GM18951 (cell line): ENCODE data around the gene STK24.

Source experiments
- POLR2A ChIP-seq: IDR thresholded peaks from 4 replicates; pipeline ENCODE4 v1.6.1; 2011; ENCODE audit warnings: mild to moderate bottlenecking; ENCODE audit not compliant: insufficient read length, insufficient read depth; ENCODE audit errors: extremely low read depth
- in situ Hi-C: fragments of 300-500 bp; cut with MboI; formaldehyde crosslinking; loops from one replicate; pipeline ENCODE4 v1.12.0; 2022; ENCODE audit warnings: low sequenced_read_pairs, mixed read lengths, inconsistent platforms; ENCODE audit not compliant: unreplicated experiment

STK24 gene

DNA sequence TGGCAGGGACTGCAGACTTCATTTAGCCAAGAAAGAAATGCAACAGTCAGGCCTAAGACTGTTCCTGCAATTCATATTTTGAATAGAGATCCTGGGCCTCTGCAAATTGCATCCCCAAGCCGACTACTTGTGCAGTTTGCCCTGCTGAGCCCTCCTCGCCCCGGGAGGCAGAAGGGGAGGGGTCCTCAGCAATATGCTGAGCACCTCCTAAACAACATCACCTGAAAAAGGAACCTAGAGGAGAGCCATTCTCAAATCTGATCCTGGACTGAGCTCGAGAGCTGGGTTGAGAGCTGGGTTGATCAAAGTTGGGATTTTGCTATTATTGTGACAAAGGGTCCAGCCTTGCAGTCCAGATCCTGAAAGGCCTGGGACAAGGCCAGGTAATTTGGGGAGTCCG lies 129.8 kb downstream of the STK24 start:
- no peak for TF ChIP-seq POLR2A
- in situ Hi-C loops, result loop anchor here (25.0 kb wide), 1 partner anchor 390 kb away; no protein-coding TSS in a partner anchor

DNA sequence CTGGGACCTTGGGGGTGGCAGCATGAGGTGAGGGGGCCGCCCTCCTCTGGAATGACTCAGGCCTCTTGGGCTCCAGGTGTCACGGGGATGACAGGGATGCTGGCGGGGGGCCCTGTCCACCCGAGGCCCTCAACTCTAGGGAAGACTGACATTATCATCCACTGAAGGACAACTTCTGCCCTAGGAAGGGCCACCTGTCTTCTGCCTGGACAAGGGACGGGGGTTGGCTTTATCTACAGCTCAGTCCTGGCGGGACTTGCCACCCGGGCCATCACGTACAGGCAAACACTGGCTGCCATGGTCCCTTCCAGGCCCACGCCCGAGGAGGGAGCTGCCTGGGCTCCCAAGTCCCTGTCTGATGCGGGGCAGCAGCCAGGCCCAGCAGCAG lies 130.7 kb downstream of the STK24 start:
- no peak for TF ChIP-seq POLR2A
- in situ Hi-C loops, result loop anchor here (25.0 kb wide), 1 partner anchor 391 kb away; no protein-coding TSS in a partner anchor

DNA sequence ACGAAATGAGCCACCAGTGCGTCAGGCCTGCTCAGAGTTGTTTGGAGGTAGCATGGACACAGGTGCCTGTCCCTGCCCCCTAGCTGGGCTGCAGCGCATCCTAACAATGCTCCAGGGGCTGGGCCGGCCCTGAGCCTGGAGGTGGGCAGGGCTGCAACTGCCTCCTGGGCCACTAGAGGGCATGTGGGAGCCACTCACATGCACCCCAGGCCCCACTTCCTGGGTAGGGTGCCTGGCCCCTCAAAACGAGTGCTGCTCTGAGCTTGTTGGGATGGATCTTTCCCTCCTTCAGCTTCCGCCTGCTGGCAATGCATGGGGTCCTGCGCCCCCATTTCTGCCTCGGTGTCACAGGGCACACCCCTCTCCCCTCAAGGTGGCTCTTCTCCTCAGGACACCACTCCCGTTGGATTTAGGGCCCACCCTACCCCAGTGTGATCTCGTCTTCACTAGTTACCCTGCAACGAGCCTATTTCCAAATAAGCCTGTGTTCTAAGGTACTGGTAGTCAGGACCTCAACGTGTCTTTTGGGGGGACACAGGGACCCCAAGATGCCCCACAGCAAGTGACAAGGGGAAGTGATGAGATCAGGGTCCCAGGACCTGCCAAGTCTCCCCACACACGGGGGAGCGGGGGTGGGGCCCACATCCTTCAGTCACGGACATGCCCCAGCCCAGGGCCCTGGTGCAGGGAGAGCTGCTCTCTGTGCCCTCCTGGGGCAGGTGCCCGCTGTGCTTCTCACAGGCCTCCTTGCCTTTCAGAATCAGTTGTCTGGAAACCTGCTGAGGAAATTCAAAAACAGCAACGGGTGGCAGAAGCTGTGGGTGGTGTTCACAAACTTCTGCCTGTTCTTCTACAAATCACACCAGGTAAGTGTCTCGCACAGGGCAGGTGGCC lies 131.3 kb downstream of the STK24 start:
- no peak for TF ChIP-seq POLR2A
- in situ Hi-C loops, result loop anchor here (25.0 kb wide), 1 partner anchor 392 kb away; no protein-coding TSS in a partner anchor

DNA sequence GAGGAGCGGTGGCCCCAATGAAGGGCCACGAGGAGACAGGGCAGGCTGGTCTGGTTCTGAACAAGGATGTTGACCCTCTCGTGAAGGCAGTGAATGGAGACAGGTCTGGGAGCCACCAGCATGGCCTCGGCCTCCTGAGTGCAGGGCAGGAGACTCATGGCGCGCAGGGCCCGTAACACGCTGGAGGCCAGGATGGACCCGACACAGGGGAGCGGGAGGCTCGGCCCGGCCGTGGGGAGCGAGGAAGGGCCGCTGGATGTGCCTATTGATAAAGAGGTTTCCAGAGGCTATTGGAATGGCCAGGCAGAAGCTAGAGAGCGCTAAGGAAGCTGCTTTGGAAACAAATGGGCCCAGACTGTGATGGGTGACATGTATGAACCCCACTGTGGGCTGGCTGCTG lies 132.5 kb downstream of the STK24 start:
- TF ChIP-seq POLR2A, result no peak
- in situ Hi-C loops, result loop anchor here (5.0 to 25.0 kb wide), 2 partner anchors 213 to 393 kb away; no protein-coding TSS in a partner anchor

DNA sequence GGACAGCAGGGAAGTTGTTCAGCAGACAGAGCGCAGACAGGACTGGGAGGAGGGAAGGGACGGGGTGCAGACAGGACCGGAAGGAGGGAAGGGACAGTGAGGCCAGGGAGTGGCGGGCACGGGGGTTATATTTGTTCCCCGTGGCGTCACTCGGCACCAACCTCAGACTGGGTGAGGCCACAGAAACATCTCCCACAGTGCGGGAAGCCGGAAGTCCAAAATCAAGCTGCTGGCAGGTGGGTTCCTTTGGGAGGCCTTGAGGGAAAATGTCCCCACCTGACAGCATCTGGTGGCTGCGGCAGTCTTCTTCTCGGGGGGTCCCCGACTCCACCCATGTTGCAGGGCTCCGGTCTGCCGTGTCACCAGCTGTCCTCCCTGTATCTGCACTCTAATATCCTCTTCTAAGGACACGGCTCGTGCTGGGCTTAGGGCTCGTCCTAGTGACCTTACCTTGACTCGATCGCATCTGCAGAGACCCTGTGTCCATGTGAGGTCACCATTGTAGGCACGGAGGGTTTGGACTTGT lies 133.0 kb downstream of the STK24 start:
- no peak for TF ChIP-seq POLR2A
- in situ Hi-C loops, result loop anchor here (5.0 to 25.0 kb wide), 2 partner anchors 213 to 393 kb away; no protein-coding TSS in a partner anchor

DNA sequence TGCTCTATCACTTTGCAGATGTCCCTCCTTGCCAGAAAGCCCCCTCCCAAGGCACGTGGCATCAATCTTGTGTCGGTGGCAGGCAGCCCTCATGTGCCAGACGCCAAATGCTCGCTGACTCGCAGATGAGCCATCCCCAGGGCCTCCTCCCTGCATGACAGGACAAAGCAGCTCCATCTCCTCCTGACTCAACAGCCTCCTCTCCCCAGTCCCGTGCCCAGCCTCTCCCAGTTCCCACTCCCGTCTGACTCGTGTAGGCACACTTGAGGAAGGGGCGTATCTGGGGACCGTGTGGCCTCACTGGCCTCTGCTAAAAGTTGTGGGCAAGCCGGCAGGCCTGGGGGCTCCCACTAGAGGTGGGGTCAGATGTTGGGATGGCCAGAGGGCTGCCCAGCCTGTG lies 133.6 kb downstream of the STK24 start:
- in situ Hi-C loops, result loop anchor here (5.0 to 25.0 kb wide), 2 partner anchors 214 to 394 kb away; no protein-coding TSS in a partner anchor
- no peak for TF ChIP-seq POLR2A

DNA sequence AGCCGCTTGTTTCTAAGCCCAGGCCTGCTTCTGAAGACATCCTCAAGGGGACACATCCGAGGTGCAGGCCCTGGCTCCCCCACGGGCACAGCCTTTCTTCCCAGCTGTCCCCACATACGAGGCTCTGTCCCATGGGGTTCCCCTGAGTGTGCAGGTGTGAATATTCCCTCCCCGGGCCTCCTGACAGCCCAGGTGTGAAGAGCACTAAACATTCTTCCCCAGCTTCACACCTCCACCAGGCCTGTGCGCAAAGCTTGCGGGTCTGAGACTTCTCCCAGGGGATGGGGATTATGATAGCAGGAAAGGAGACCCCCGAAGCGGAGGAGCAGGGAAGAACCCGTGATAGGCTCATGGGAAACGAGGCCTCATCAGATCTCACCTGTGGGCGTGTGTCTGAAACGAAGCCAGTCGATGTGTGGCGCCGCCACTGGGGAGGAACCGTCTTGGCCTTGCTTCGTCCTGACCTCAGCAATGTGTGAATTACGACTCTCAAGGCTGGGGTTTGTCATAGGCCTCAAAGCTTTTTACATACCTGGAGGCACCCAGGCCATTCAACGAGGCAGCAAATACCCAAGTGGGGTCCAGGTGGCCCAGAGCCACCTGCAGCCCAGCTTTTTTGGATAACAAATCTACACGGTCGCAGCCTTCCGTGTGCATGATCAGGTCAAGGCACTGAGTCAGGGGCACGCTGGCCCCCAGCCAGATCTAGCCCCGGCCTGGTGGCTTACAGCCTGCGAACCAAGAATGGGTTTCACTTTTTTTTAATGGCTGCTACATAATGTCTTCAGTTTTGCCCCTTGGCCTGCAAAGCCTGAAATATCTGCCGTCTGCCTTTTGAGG lies 134.3 kb downstream of the STK24 start:
- TF ChIP-seq POLR2A, result no peak
- in situ Hi-C loops, result loop anchor here (5.0 to 25.0 kb wide), 2 partner anchors 215 to 395 kb away; no protein-coding TSS in a partner anchor

DNA sequence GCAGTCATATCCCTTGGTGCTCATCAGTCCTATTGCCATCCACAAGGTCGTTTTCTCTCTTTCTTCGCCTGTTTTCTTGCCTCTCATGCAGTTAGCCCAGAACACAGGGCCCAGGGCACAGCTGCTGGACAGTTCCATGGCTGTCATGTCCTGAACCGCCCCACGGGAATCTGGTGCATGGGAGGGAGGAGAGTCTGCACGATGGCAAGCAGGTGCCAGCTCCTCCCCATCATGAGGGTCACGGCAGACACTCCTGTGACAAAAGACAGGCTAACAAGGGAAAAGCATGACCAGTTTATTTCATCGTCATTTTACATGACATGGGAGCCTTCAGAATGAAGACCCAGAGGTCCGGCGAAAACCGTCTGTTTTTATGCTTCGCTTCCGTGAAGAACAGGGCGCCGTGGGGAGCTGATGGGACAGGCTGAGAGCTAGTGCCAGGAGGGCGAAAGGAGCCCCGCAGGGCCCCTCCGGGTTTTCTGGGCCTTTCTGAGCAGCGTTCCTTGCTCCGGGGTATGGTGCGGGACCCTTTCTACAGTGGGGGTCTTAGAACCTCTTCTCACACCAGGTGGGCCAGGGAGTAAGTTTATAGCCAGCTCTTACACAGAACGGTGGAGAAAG lies 135.7 kb downstream of the STK24 start:
- in situ Hi-C loops, result loop anchor here (5.0 to 25.0 kb wide), 2 partner anchors 216 to 396 kb away; no protein-coding TSS in a partner anchor
- no peak for TF ChIP-seq POLR2A

DNA sequence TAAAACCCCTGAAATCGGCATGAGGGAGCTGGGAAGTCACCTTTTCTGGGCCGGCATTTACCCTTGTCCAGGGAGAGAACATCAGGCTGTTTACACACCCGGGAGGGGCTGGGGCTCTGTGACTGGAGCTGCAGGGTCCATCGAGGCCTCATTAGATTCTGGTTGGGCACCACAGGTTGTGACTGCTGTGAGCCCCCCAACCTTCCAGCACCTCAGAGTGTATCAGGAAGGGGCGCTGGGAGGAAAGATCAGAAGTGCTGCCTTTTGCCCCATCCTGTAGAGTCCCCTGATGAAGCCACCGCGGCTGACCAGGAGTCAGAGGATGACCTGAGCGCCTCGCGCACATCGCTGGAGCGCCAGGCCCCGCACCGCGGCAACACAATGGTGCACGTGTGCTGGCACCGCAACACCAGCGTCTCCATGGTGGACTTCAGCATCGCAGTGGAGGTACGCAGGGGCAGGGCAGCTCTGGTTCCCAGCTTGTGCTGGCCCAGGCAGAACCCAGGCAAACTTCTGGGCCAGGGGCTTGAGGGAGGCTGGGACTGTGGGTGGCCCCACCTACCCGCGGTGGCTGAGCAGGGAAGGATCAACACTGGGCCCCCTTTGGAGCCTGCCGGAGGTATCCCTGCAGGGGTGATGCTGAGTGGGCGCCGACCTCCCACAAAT lies 136.4 kb downstream of the STK24 start:
- in situ Hi-C loops, result loop anchor here (5.0 to 25.0 kb wide), 2 partner anchors 217 to 397 kb away; no protein-coding TSS in a partner anchor
- TF ChIP-seq POLR2A, result no peak

DNA sequence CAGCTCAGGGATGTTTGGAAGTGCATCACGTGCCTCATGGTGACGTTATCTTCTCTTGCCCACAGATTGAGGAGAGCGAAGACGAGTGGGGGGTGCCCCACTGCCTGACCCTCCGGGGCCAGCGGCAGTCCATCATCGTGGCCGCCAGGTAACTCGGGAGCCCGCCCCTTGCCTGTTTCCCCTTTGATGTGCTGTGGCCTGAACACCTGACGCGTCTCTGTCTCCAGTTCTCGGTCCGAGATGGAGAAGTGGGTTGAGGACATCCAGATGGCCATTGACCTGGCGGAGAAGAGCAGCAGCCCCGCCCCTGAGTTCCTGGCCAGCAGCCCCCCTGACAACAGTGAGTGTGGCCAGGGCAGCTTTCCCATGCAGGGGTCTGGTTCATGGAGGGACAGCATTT lies 137.0 kb downstream of the STK24 start:
- no peak for TF ChIP-seq POLR2A
- in situ Hi-C loops, result loop anchor here (5.0 to 25.0 kb wide), 2 partner anchors 217 to 397 kb away; no protein-coding TSS in a partner anchor

DNA sequence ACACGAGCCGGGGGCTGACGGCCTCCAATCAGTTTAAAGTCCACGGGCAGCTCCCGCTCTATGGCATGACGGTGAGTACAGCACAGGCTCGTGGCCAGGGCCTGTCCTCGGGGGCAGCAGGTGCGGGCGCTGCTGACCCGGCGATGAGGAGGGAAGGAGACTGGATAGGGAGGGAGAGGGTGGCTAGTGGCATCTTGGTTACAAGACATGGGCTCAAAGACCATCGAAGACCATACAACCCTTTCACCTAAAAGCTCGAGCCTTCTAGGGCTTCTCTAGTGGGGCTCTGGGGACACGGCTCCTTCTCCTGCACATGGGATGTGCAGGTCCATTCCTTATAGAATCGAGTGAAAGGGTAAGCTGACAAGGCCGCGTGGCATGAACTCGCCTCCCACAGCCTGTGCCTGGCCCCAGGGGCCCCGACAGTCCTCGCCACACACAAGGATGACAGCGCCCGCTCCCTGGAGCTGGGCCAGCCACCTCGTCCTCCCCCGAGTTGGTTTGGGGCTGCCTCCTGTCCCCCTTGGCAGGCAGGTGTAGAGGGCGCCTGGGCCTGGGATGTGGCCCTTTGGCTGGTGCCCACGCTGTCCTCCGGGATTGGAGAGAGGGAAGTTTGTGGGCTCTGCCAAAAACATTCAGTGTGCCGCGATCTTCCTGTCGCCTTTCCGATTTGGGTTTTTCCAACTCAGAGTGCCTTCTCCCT lies 137.6 kb downstream of the STK24 start:
- TF ChIP-seq POLR2A, result no peak
- in situ Hi-C loops, result loop anchor here (25.0 kb wide), 1 partner anchor 398 kb away; no protein-coding TSS in a partner anchor
